PFSK-1 (cell line): ENCODE results near the gene TNS1.

Source experiments
- POLR2AphosphoS5 ChIP-seq: IDR thresholded peaks from 2 replicates; pipeline ENCODE4 v1.6.1; 2012; ENCODE audit warnings: low read depth, mild to moderate bottlenecking, control low read depth, low read length, moderate library complexity
- REST ChIP-seq, 2 experiments: IDR thresholded peaks; 2 replicates each; pipeline versions ENCODE4 v1.6.1 to v1.8.0; 2011 to 2012; ENCODE audit warnings: low read depth in 2 of 2, low read length in 2 of 2, control low read depth in 1 of 2, inconsistent platforms in 1 of 2, mild to moderate bottlenecking in 1 of 2, moderate library complexity in 1 of 2; ENCODE audit not compliant: insufficient read depth in 1 of 2
- TAF1 ChIP-seq: IDR thresholded peaks from 2 replicates; pipeline ENCODE4 v1.6.1; 2012; ENCODE audit warnings: low read length, control low read depth, borderline replicate concordance; ENCODE audit not compliant: insufficient read depth

- no peak for TF ChIP-seq REST (IDR thresholded peaks at IDR 0.05; ENCODE audit: insufficient read depth in 1 of 2, low read depth in 2 of 2, low read length in 2 of 2)
- TF ChIP-seq POLR2AphosphoS5: no peak
- no peak for TF ChIP-seq TAF1
Observed at GRCh38 chr2:217919781-217920351, 82.9 kb downstream of the TNS1 start.
